Loucy (cell line): ENCODE data around the gene CCDC180.
"Not testable (repeated sequence)": the region's sequence is repeated elsewhere in the genome, so short reads cannot be mapped to it uniquely, and the experiment has no call there.

Experiments
- H2AFZ ChIP-seq: fragments of 200-600 bp; sonication (generic); 2 replicates; pipeline ENCODE4 v1.6.0; 2016; ENCODE audit warnings: antibody characterized with exemption, mild to moderate bottlenecking, low read length, moderate library complexity
- H3F3A ChIP-seq: fragments of 200-600 bp; 2 replicates; pipeline ENCODE4 v1.6.0; 2016; ENCODE audit warnings: antibody characterized with exemption, low read depth, mild to moderate bottlenecking
- H3K27me3 ChIP-seq: fragments of 200-600 bp; sonication (generic); 2 replicates; pipeline ENCODE4 v1.6.1; 2014; ENCODE audit warnings: low read length, mild to moderate bottlenecking; ENCODE audit not compliant: insufficient read depth, poor library complexity, severe bottlenecking
- H3K36me3 ChIP-seq: fragments of 200-600 bp; sonication (generic); 2 replicates; pipeline ENCODE4 v1.6.1; 2016; ENCODE audit warnings: low read length; ENCODE audit not compliant: insufficient read depth
- H3K4me1 ChIP-seq: fragments of 200-600 bp; sonication (generic); 2 replicates; pipeline ENCODE4 v1.5.1; 2014; ENCODE audit warnings: low read length, mild to moderate bottlenecking; ENCODE audit not compliant: insufficient read depth, poor library complexity, severe bottlenecking
- H3K4me2 ChIP-seq: fragments of 200-600 bp; sonication (generic); 2 replicates; pipeline ENCODE4 v1.6.0; 2014; ENCODE audit warnings: antibody characterized with exemption, low read length, low read depth, mild to moderate bottlenecking; ENCODE audit not compliant: poor library complexity, severe bottlenecking
- H3K4me3 ChIP-seq: fragments of 200-600 bp; sonication (generic); 2 replicates; pipeline ENCODE4 v1.5.1; 2014; ENCODE audit warnings: low read length, mild to moderate bottlenecking, mixed read lengths; ENCODE audit not compliant: poor library complexity, severe bottlenecking
- H3K79me2 ChIP-seq: fragments of 200-600 bp; sonication (generic); 2 replicates; pipeline ENCODE4 v1.6.1; 2014; ENCODE audit warnings: low read length; ENCODE audit not compliant: insufficient read depth
- H3K9ac ChIP-seq: fragments of 200-600 bp; sonication (generic); 2 replicates; pipeline ENCODE4 v1.6.0; 2014; ENCODE audit warnings: mild to moderate bottlenecking, low read depth, low read length, moderate library complexity; ENCODE audit not compliant: poor library complexity, severe bottlenecking
- H3K9me2 ChIP-seq: fragments of 200-600 bp; sonication (generic); replicated peaks from 2 replicates; pipeline ENCODE4 v1.6.1; 2016; ENCODE audit warnings: low read depth, low read length, mixed read lengths
- H3K9me3 ChIP-seq: fragments of 200-600 bp; sonication (generic); 2 replicates; pipeline ENCODE4 v1.6.1; 2014; ENCODE audit warnings: mild to moderate bottlenecking, antibody characterized with exemption, low read length, low read depth; ENCODE audit not compliant: insufficient read depth
- H4K20me1 ChIP-seq: fragments of 200-600 bp; sonication (generic); 2 replicates; pipeline ENCODE4 v1.6.0; 2014; ENCODE audit warnings: antibody characterized with exemption, low read length, mild to moderate bottlenecking; ENCODE audit not compliant: insufficient read depth, poor library complexity, severe bottlenecking
- CTCF ChIP-seq: fragments of 200-600 bp; sonication (generic); conservative IDR thresholded peaks from 2 replicates; pipeline ENCODE4 v1.5.1; 2014; ENCODE audit warnings: mild to moderate bottlenecking, antibody characterized with exemption, low read length
- EZH2phosphoT487 ChIP-seq: fragments of 200-600 bp; IDR thresholded peaks from 2 replicates; pipeline ENCODE4 v1.6.1; 2018; ENCODE audit warnings: antibody characterized with exemption, mild to moderate bottlenecking, moderate library complexity, borderline replicate concordance

Gene CCDC180

GRCh38 chr9:97307500-97308163 lies at the start of gene CCDC180:
TSS of gene CCDC180 (plus strand) at chr9:97307659. CDS start at chr9:97308064, 405 bp downstream.
- Histone ChIP-seq H3K4me3 (no peak within 1 kb of the TSS), H3K36me3 (no peaks in the 10 kb centered on the region), H2AFZ (no peak within 1 kb of the TSS), H3K27me3 (no peaks in the 10 kb centered on the region), H3K9me3 (no peaks in the 10 kb centered on the region), H4K20me1 (no peaks in the 10 kb centered on the region), H3F3A (no peaks in the 10 kb centered on the region), H3K79me2 (no peaks in the 10 kb centered on the region), H3K9ac (no peak within 1 kb of the TSS), H3K4me2 (no peak within 1 kb of the TSS), H3K9me2 (no peaks in the 10 kb centered on the region), H3K4me1 (no peaks in the 10 kb centered on the region)
- no peak for TF ChIP-seq CTCF
- TF ChIP-seq EZH2phosphoT487, result no peak

GRCh38 chr9:97259834-97260514 lies 47.5 kb upstream of the CCDC180 start:
- not testable (repeated sequence) for H3F3A ChIP-seq, H3K9ac ChIP-seq, H3K4me1 ChIP-seq, H3K9me2 ChIP-seq, H3K27me3 ChIP-seq, H3K36me3 ChIP-seq, H3K4me3 ChIP-seq, H2AFZ ChIP-seq, H3K79me2 ChIP-seq, H3K9me3 ChIP-seq, H3K4me2 ChIP-seq, H4K20me1 ChIP-seq

GRCh38 chr9:97271292-97271691 lies 36.2 kb upstream of the CCDC180 start:
- Histone ChIP-seq H3K27me3 (no peaks in the 10 kb centered on the region), H3K9me3 (no peaks in the 10 kb centered on the region), H3K79me2 (no peaks in the 10 kb centered on the region), H3K9ac (no peak overlapping the region), H4K20me1 (no peaks in the 10 kb centered on the region), H2AFZ (no peak overlapping the region), H3F3A (no peaks in the 10 kb centered on the region), H3K4me3 (no peak overlapping the region), H3K4me2 (no peak overlapping the region), H3K4me1 (no peaks in the 10 kb centered on the region), H3K9me2 (no peaks in the 10 kb centered on the region), H3K36me3 (no peaks in the 10 kb centered on the region)
- TF ChIP-seq CTCF (no peak), EZH2phosphoT487 (no peak)

- Histone ChIP-seq H3K36me3 (no peaks in the 10 kb centered on the region), H4K20me1 (no peaks in the 10 kb centered on the region), H3K4me3 (no peak overlapping the region), H3K27me3 (no peaks in the 10 kb centered on the region), H3K9me2 (no peaks in the 10 kb centered on the region), H3K9ac (no peak overlapping the region), H2AFZ (no peak overlapping the region), H3K9me3 (no peaks in the 10 kb centered on the region), H3K79me2 (no peaks in the 10 kb centered on the region), H3K4me1 (no peaks in the 10 kb centered on the region), H3K4me2 (no peak overlapping the region), H3F3A (no peaks in the 10 kb centered on the region)
- TF ChIP-seq EZH2phosphoT487, result no peak
- TF ChIP-seq CTCF, result no peak
Measured at GRCh38 chr9:97272072-97272471, 35.4 kb upstream of the CCDC180 start.
